ENCODE results near the gene RALGAPA1. TPM values are rescaled to one million over a fixed set of nuclear protein-coding genes. Genes with fewer than 3 reads are reported as not detected.

The RALGAPA1 gene
- total and polyA plus RNA-seq, 2 donors (not counting 1 experiment from before 2014, with no cell fraction given) = 17.3 to 94.0 TPM

DNA sequence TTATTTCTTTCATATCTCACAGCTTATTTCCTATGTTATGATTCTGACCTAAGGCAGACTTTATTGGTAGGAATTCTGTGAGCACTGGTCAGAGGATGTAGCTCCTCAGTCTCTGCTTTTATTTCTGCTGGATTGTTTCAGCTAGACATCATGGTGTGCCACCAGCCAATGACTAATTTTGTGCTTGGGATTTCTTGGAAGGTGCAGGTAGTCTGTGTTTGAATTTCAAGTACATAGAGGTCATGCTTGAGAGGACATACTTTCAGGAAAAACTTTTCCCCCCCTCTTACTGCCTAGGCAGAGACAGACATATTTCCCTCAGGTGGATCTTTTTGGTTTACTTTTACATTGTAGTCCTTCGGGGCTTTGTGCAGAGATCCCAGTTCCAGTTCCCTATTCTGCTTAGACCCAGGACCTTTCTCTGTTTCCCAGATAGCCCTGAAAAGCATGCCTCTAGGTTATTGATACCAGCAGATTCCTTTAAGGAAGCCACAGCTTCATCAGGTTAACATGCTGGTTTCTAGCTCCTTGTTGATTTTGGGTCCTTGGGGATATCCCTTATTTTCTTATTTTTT lies 45.7 kb upstream of the RALGAPA1 start:
- ChIA-PET CTCF (no interaction called here), POLR2A (no interaction called here)
- Mint-ChIP-seq H3K27me3 (no peaks in the 10 kb centered on the region), H3K4me1 (peaks cover 13% of the 10 kb centered on the region), H3K27ac (no peak overlapping the region), H3K4me3 (no peak overlapping the region), H3K9me3 (ENCODE audit: insufficient read depth) (peaks cover 3% of the 10 kb centered on the region)
- intact Hi-C loops (cut with micrococcal nuclease) = no loop called here
- Histone ChIP-seq H3K27ac (ENCODE audit: low read length in 2 of 2) (no peak overlapping the region), H3K4me2 (replicated peaks; ENCODE audit: low read depth, low read length, poor library complexity, severe bottlenecking) (no peak overlapping the region), H3K36me3 (replicated peaks in 1 of 2; ENCODE audit: control extremely low read depth in 1 of 2, control insufficient read depth in 1 of 2, extremely low read depth in 1 of 2, insufficient read depth in 2 of 2, low read length in 1 of 2) (peaks cover 0 to 2% of the 10 kb centered on the region in 2 experiments), H2AFZ (ENCODE audit: insufficient read depth, low read depth, low read length, poor library complexity, severe bottlenecking) (no peak overlapping the region), H3K9me3 (ENCODE audit: control extremely low read depth in 1 of 3, control insufficient read depth in 2 of 3, insufficient read depth in 1 of 3, low read length in 2 of 3) (peaks cover 0 to 1% (median 0%) of the 10 kb centered on the region in 3 donors), H4K20me1 (ENCODE audit: control insufficient read depth, insufficient read depth, low read length, poor library complexity, severe bottlenecking) (no peaks in the 10 kb centered on the region), H3K27me3 (replicated peaks in 1 of 4; ENCODE audit: control extremely low read depth in 1 of 4, control insufficient read depth in 3 of 4, insufficient read depth in 4 of 4, low read length in 3 of 4) (no peaks in the 10 kb centered on the region), H3K4me3 (ENCODE audit: control extremely low read depth in 1 of 5, extremely low read depth in 1 of 5, insufficient read depth in 1 of 5, low read depth in 2 of 5, low read length in 4 of 5) (no peak overlapping the region), H3K9ac (ENCODE audit: low read length) (no peak overlapping the region), H3K4me1 (ENCODE audit: control insufficient read depth in 2 of 2, insufficient read depth in 2 of 2, low read length in 2 of 2) (peaks cover 10 to 11% of the 10 kb centered on the region in 2 donors), H3K79me2 (ENCODE audit: control insufficient read depth, insufficient read depth, low read length) (no peaks in the 10 kb centered on the region)
- DNase-seq (no peak), ATAC-seq (ENCODE audit: low read depth) (no peak)
- WGBS (ENCODE audit: insufficient coverage) = 43% methylated on average over 1 of the region's 1 CpG
- TF ChIP-seq, protein P1, sequence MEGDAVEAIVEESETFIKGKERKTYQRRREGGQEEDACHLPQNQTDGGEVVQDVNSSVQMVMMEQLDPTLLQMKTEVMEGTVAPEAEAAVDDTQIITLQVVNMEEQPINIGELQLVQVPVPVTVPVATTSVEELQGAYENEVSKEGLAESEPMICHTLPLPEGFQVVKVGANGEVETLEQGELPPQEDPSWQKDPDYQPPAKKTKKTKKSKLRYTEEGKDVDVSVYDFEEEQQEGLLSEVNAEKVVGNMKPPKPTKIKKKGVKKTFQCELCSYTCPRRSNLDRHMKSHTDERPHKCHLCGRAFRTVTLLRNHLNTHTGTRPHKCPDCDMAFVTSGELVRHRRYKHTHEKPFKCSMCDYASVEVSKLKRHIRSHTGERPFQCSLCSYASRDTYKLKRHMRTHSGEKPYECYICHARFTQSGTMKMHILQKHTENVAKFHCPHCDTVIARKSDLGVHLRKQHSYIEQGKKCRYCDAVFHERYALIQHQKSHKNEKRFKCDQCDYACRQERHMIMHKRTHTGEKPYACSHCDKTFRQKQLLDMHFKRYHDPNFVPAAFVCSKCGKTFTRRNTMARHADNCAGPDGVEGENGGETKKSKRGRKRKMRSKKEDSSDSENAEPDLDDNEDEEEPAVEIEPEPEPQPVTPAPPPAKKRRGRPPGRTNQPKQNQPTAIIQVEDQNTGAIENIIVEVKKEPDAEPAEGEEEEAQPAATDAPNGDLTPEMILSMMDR (IDR thresholded peaks at IDR 0.05) = no peak
- TF ChIP-seq EZH2 (IDR thresholded peaks at IDR 0.05; ENCODE audit: borderline replicate concordance, insufficient read depth, low read depth, low read length, poor library complexity, severe bottlenecking) = no peak

DNA sequence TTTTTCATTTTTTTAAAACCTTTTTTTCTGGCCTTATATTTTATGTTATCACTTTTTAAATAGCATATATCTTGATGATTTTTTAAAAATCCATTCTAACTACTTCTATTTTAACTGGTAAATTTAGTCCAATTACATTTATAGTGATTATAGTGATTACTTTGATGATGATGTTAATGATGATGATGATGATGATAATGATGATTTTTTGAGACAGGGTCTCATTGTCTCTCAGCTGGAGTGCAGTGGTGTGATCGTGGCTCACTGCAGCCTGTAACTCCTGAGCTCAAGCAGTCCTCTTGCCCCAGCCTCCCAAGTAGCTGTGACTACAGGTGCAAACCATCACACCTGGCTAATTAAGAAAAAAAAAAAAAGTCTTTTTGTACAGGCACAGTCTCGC lies 44.1 kb upstream of the RALGAPA1 start:
- Mint-ChIP-seq H3K4me1 (peaks cover 13% of the 10 kb centered on the region), H3K27me3 (no peaks in the 10 kb centered on the region), H3K9me3 (ENCODE audit: insufficient read depth) (peaks cover 3% of the 10 kb centered on the region), H3K4me3 (no peak overlapping the region), H3K27ac (no peak overlapping the region)
- Histone ChIP-seq H3K27ac (ENCODE audit: low read length in 2 of 2) (no peak overlapping the region), H3K27me3 (replicated peaks in 1 of 4; ENCODE audit: control extremely low read depth in 1 of 4, control insufficient read depth in 3 of 4, insufficient read depth in 4 of 4, low read length in 3 of 4) (no peaks in the 10 kb centered on the region), H3K36me3 (replicated peaks in 1 of 2; ENCODE audit: control extremely low read depth in 1 of 2, control insufficient read depth in 1 of 2, extremely low read depth in 1 of 2, insufficient read depth in 2 of 2, low read length in 1 of 2) (no peaks in the 10 kb centered on the region), H4K20me1 (ENCODE audit: control insufficient read depth, insufficient read depth, low read length, poor library complexity, severe bottlenecking) (no peaks in the 10 kb centered on the region), H3K79me2 (ENCODE audit: control insufficient read depth, insufficient read depth, low read length) (no peaks in the 10 kb centered on the region), H3K4me2 (replicated peaks; ENCODE audit: low read depth, low read length, poor library complexity, severe bottlenecking) (no peak overlapping the region), H2AFZ (ENCODE audit: insufficient read depth, low read depth, low read length, poor library complexity, severe bottlenecking) (no peak overlapping the region), H3K4me3 (ENCODE audit: control extremely low read depth in 1 of 5, extremely low read depth in 1 of 5, insufficient read depth in 1 of 5, low read depth in 2 of 5, low read length in 4 of 5) (no peak overlapping the region), H3K4me1 (ENCODE audit: control insufficient read depth in 2 of 2, insufficient read depth in 2 of 2, low read length in 2 of 2) (peaks cover 10 to 11% of the 10 kb centered on the region in 2 donors), H3K9me3 (ENCODE audit: control extremely low read depth in 1 of 3, control insufficient read depth in 2 of 3, insufficient read depth in 1 of 3, low read length in 2 of 3) (peaks cover 0 to 1% (median 0%) of the 10 kb centered on the region in 3 donors), H3K9ac (ENCODE audit: low read length) (no peak overlapping the region)
- DNase-seq (no peak), ATAC-seq (ENCODE audit: low read depth) (no peak)
- ChIA-PET CTCF (no interaction called here), POLR2A (no interaction called here)
- no CpG with 5 or more reads among the region's 2 CpGs for WGBS (ENCODE audit: insufficient coverage)
- TF ChIP-seq, protein P1 (IDR thresholded peaks at IDR 0.05) = no peak
- no peak for TF ChIP-seq EZH2 (IDR thresholded peaks at IDR 0.05; ENCODE audit: borderline replicate concordance, insufficient read depth, low read depth, low read length, poor library complexity, severe bottlenecking)
- intact Hi-C loops (cut with micrococcal nuclease) = no loop called here
